Progenitor cell of endocrine pancreas (in vitro differentiated cells): ENCODE results near the gene TTC14. TPM values are rescaled to one million over a fixed set of nuclear protein-coding genes. Genes with fewer than 3 reads are reported as not detected.
"Not testable (repeated sequence)": the region's sequence is repeated elsewhere in the genome, so short reads cannot be mapped to it uniquely, and the experiment has no call there.

Experiments used
- DNase-seq: peaks from one replicate; pipeline ENCODE4 v3.0.0; 2021; ENCODE audit warnings: low spot score; ENCODE audit not compliant: unreplicated experiment
- H3K27ac Mint-ChIP-seq: 2 replicates; pipeline ENCODE4 v1.8.0; 2021; ENCODE audit warnings: mild to moderate bottlenecking, moderate library complexity, mixed read lengths
- H3K27me3 Mint-ChIP-seq: 2 replicates; pipeline ENCODE4 v1.8.0; 2021; ENCODE audit warnings: mixed read lengths
- H3K36me3 Mint-ChIP-seq: 2 replicates; pipeline ENCODE4 v1.8.0; 2022; ENCODE audit warnings: mixed read lengths; ENCODE audit not compliant: insufficient read depth
- H3K4me1 Mint-ChIP-seq: 2 replicates; pipeline ENCODE4 v1.8.0; 2021; ENCODE audit warnings: low read depth, mixed read lengths
- H3K4me3 Mint-ChIP-seq: 2 replicates; pipeline ENCODE4 v1.8.0; 2021; ENCODE audit warnings: low read depth, mild to moderate bottlenecking, moderate library complexity, mixed read lengths
- H3K9me3 Mint-ChIP-seq: 2 replicates; pipeline ENCODE4 v1.8.0; 2021; ENCODE audit warnings: low read depth, mixed read lengths
- CTCF ChIP-seq: fragments of 200-600 bp; sonication (generic); IDR thresholded peaks from one replicate; pipeline ENCODE4 v1.5.0; 2021; ENCODE audit warnings: antibody characterized with exemption, mild to moderate bottlenecking; ENCODE audit not compliant: unreplicated experiment
- total RNA-seq: library from RNA; stranded (reverse); gene quantifications from 2 replicates; pipeline ENCODE4 v1.2.1, GENCODE V29; 2021

The TTC14 gene
- total RNA-seq, 1 donor from 2014 or later: 69.6 TPM

GRCh38 chr3:180575571-180575970 lies 26.4 kb upstream of the TTC14 start:
- DNase-seq: no peak
- H3K9me3 Mint-ChIP-seq: no peaks in the 10 kb centered on the region
- no peaks in the 10 kb centered on the region for H3K27me3 Mint-ChIP-seq
- H3K4me3 Mint-ChIP-seq: no peak overlapping the region
- no peaks in the 10 kb centered on the region for H3K4me1 Mint-ChIP-seq
- H3K36me3 Mint-ChIP-seq: no peaks in the 10 kb centered on the region
- H3K27ac Mint-ChIP-seq: no peak overlapping the region
- TF ChIP-seq CTCF: no peak

DNA sequence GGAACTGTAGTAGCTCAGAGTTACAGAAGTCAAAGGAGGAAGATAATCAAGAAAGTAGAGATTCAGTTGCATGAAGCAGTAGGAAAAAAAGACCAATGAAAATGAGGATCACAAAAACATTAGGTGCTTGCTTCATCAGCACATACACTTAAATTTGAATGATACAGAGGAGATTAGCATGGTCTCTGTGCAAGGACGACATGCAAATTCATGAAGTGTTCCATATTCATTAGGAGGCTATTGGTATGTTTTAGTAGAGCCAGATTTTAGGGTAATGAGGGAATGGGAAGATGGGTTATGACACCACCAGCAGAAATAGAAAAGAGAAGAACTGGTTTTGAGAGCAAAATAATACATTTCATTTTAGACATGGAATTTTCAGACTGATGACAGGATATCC lies 21.0 kb upstream of the TTC14 start:
- H3K27me3 Mint-ChIP-seq: peaks cover 14% of the 10 kb centered on the region
- no peaks in the 10 kb centered on the region for H3K9me3 Mint-ChIP-seq
- DNase-seq: no peak
- no peak for TF ChIP-seq CTCF
- H3K36me3 Mint-ChIP-seq: no peaks in the 10 kb centered on the region
- no peak overlapping the region for H3K4me3 Mint-ChIP-seq
- no peak overlapping the region for H3K27ac Mint-ChIP-seq
- no peaks in the 10 kb centered on the region for H3K4me1 Mint-ChIP-seq

GRCh38 chr3:180590396-180590795 lies 11.6 kb upstream of the TTC14 start:
- no peak for TF ChIP-seq CTCF
- H3K27me3 Mint-ChIP-seq: peaks cover 22% of the 10 kb centered on the region
- H3K27ac Mint-ChIP-seq: no peak overlapping the region
- no peaks in the 10 kb centered on the region for H3K9me3 Mint-ChIP-seq
- H3K36me3 Mint-ChIP-seq: no peaks in the 10 kb centered on the region
- no peaks in the 10 kb centered on the region for H3K4me1 Mint-ChIP-seq
- no peak for DNase-seq
- no peak overlapping the region for H3K4me3 Mint-ChIP-seq

DNA sequence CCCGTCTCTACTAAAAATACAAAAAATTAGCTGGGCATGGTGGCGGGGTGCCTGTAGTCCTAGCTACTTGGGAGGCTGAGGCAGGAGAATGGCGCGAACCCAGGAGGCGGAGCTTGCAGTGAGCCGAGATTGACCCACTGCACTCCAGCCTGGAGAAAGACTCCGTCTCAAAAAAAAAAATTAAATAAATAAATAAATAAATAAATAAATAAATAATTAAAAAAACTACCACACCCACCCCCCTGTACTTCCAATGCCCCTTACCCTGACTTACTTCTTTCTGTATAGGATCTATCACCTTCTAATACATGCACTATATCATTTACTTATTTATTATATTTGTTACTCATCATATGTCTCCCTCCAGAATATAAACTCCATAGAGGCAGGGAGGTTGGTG lies 8.3 kb upstream of the TTC14 start:
- not testable (repeated sequence) for H3K4me1 Mint-ChIP-seq, H3K27ac Mint-ChIP-seq, DNase-seq, H3K4me3 Mint-ChIP-seq, H3K9me3 Mint-ChIP-seq, H3K36me3 Mint-ChIP-seq
- H3K27me3 Mint-ChIP-seq: peaks cover 23% of the 10 kb centered on the region

DNA sequence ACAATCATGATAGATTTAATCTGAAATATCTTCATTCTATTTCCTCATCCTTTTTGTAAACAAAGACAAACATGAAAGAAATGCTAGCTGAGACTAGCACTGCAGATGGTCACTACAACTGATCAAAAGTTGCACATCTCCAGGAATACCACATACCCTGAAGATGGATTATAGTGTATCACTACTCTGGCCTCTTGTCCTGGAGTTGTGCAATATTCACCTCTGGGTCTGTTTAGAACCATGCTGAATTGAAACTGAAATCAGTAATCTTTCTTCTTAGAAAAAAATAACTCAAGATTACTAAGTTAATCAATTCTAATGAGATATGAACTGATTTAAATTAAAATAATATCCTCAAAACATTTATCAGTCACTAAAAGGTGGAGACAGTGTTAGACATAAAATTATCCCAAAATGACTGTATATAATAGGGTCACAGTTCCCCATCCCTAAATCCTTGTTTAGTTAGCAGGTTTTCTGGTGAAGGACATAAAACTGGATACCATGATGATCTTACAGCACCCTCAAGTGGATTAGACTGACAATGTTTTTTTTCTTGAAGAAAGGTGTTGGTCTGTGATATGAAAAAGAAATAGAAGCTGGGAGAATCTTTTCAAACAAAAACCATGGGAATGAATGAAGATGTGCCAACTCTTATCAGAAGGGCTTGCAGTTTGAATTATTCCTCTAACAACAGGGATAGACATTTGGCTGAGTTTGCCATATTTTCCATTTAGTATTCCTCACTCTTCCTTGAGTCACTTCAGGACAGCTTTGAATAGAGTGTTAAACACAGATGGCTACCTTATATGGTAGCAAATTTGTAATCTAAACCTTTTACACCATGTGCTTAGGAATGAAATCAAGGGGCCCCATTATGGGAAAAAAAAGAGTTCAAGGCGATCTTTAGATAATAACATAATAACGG lies 7.1 kb upstream of the TTC14 start:
- Mint-ChIP-seq H3K27ac (no peak overlapping the region), H3K4me3 (no peak overlapping the region), H3K27me3 (peaks cover 34% of the 10 kb centered on the region), H3K4me1 (no peaks in the 10 kb centered on the region), H3K9me3 (no peaks in the 10 kb centered on the region), H3K36me3 (no peaks in the 10 kb centered on the region)
- DNase-seq: no peak
- TF ChIP-seq CTCF: peak; percentile 62

GRCh38 chr3:180595559-180595935 lies 6.4 kb upstream of the TTC14 start:
- Mint-ChIP-seq H3K27ac (no peak overlapping the region), H3K4me3 (no peak overlapping the region), H3K27me3 (peaks cover 37% of the 10 kb centered on the region), H3K9me3 (no peaks in the 10 kb centered on the region), H3K36me3 (no peaks in the 10 kb centered on the region), H3K4me1 (no peaks in the 10 kb centered on the region)
- no peak for TF ChIP-seq CTCF
- no peak for DNase-seq
